ENCODE results near the gene PHKG2. TPM values are rescaled to one million over a fixed set of nuclear protein-coding genes. Genes with fewer than 3 reads are reported as not detected.
A peak's percentile ranks its signal among the peaks of the same experiment; 100 is the strongest.
"Not testable (repeated sequence)": the region's sequence is repeated elsewhere in the genome, so short reads cannot be mapped to it uniquely, and the experiment has no call there.

The PHKG2 gene
- total RNA-seq: 53.5 and 61.8 TPM in 2 replicates
- long read RNA-seq, full-length matches to known transcripts: 33 of 57 reads
- long read RNA-seq, partial matches to known transcripts: 11 of 57 reads
- long read RNA-seq, other reads (novel, unspliced or antisense): 13 of 57 reads

- H3K27ac Mint-ChIP-seq: peak within 1 kb of the TSS; percentile 97
- H3K36me3 Mint-ChIP-seq (ENCODE audit: insufficient read depth): peaks cover 12% of the 10 kb centered on the region
- peaks cover 14% of the 10 kb centered on the region for H3K4me1 Mint-ChIP-seq (ENCODE audit: low read depth)
- no peaks in the 10 kb centered on the region for H3K9me3 Mint-ChIP-seq (ENCODE audit: low read depth)
- no peak for TF ChIP-seq CTCF (IDR thresholded peaks at IDR 0.05; ENCODE audit: unreplicated experiment)
- no peaks in the 10 kb centered on the region for H3K27me3 Mint-ChIP-seq
- DNase-seq (ENCODE audit: low spot score, unreplicated experiment): peak; percentile 96
- H3K4me3 Mint-ChIP-seq (ENCODE audit: low read depth): peak within 1 kb of the TSS; percentile 94
Observed at GRCh38 chr16:30747799-30748633, at the start of gene PHKG2. TSS of gene PHKG2 (plus strand) at chr16:30748425. CDS start at chr16:30748821, 396 bp downstream.

- no peaks in the 10 kb centered on the region for H3K9me3 Mint-ChIP-seq (ENCODE audit: low read depth)
- H3K27ac Mint-ChIP-seq: peak within 1 kb of the TSS; percentile 100
- peak; percentile 70 for DNase-seq (ENCODE audit: low spot score, unreplicated experiment)
Observed at GRCh38 chr16:30698816-30699614, 49.2 kb upstream of the PHKG2 start, which contains the start of gene SRCAP. TSS of gene SRCAP (plus strand) at chr16:30699171. CDS start at chr16:30700825, 1,654 bp downstream.

GRCh38 chr16:30699615-30700099 lies 48.6 kb upstream of the PHKG2 start:
- peak overlapping the region; percentile 98 for H3K4me3 Mint-ChIP-seq (ENCODE audit: low read depth)
- no peaks in the 10 kb centered on the region for H3K9me3 Mint-ChIP-seq (ENCODE audit: low read depth)
- H3K27ac Mint-ChIP-seq: peak overlapping the region; percentile 99
- no peak for DNase-seq (ENCODE audit: low spot score, unreplicated experiment)
- H3K4me1 Mint-ChIP-seq (ENCODE audit: low read depth): peaks cover 23% of the 10 kb centered on the region
- peaks cover 9% of the 10 kb centered on the region for H3K36me3 Mint-ChIP-seq (ENCODE audit: insufficient read depth)
- H3K27me3 Mint-ChIP-seq: no peaks in the 10 kb centered on the region
- no peak for TF ChIP-seq CTCF (IDR thresholded peaks at IDR 0.05; ENCODE audit: unreplicated experiment)

More at GRCh38 chr16:30698816-30699614, 49.2 kb upstream of the PHKG2 start, which contains the start of gene SRCAP:
- Mint-ChIP-seq H3K36me3 (ENCODE audit: insufficient read depth) (peaks cover 8% of the 10 kb centered on the region), H3K27me3 (no peaks in the 10 kb centered on the region), H3K4me3 (ENCODE audit: low read depth) (peak within 1 kb of the TSS; percentile 98), H3K4me1 (ENCODE audit: low read depth) (peaks cover 23% of the 10 kb centered on the region)
- no peak for TF ChIP-seq CTCF (IDR thresholded peaks at IDR 0.05; ENCODE audit: unreplicated experiment)

- no peaks in the 10 kb centered on the region for H3K9me3 Mint-ChIP-seq (ENCODE audit: low read depth)
- peaks cover 10% of the 10 kb centered on the region for H3K36me3 Mint-ChIP-seq (ENCODE audit: insufficient read depth)
- TF ChIP-seq CTCF (IDR thresholded peaks at IDR 0.05; ENCODE audit: unreplicated experiment): no peak
- H3K4me1 Mint-ChIP-seq (ENCODE audit: low read depth): peaks cover 19% of the 10 kb centered on the region
- H3K27ac Mint-ChIP-seq: peak overlapping the region; percentile 74
- DNase-seq (ENCODE audit: low spot score, unreplicated experiment): no peak
- H3K27me3 Mint-ChIP-seq: no peaks in the 10 kb centered on the region
- H3K4me3 Mint-ChIP-seq (ENCODE audit: low read depth): no peak overlapping the region
Observed at GRCh38 chr16:30700491-30700890, 47.7 kb upstream of the PHKG2 start.

GRCh38 chr16:30700971-30701370 lies 47.3 kb upstream of the PHKG2 start:
- no peak for TF ChIP-seq CTCF (IDR thresholded peaks at IDR 0.05; ENCODE audit: unreplicated experiment)
- Mint-ChIP-seq H3K36me3 (ENCODE audit: insufficient read depth) (peaks cover 13% of the 10 kb centered on the region), H3K27me3 (no peaks in the 10 kb centered on the region), H3K9me3 (ENCODE audit: low read depth) (no peaks in the 10 kb centered on the region), H3K27ac (peak overlapping the region; percentile 74), H3K4me3 (ENCODE audit: low read depth) (peak overlapping the region; percentile 53), H3K4me1 (ENCODE audit: low read depth) (peaks cover 19% of the 10 kb centered on the region)
- DNase-seq (ENCODE audit: low spot score, unreplicated experiment): no peak

GRCh38 chr16:30703071-30703470 lies 45.2 kb upstream of the PHKG2 start:
- not testable (repeated sequence) for H3K9me3 Mint-ChIP-seq (ENCODE audit: low read depth); H3K27ac Mint-ChIP-seq; DNase-seq (ENCODE audit: low spot score, unreplicated experiment); H3K4me3 Mint-ChIP-seq (ENCODE audit: low read depth); H3K27me3 Mint-ChIP-seq
- H3K36me3 Mint-ChIP-seq (ENCODE audit: insufficient read depth): peaks cover 20% of the 10 kb centered on the region
- peaks cover 11% of the 10 kb centered on the region for H3K4me1 Mint-ChIP-seq (ENCODE audit: low read depth)

Data from progenitor cell of endocrine pancreas (in vitro differentiated cells).